ENCODE measurements around the gene GATA5.

The GATA5 gene

GRCh38 chr20:62418709-62419487 is 56.9 kb downstream of the GATA5 start:
- CTCF ChIA-PET: interaction anchor here (0.6 to 1.0 kb wide), 3 partner anchors 9 to 81 kb away, joined by 3 to 9 read pairs (median 4); no protein-coding TSS in a partner anchor
- H3K9me3 ChIP-seq (ENCODE audit: control insufficient read depth, insufficient read depth, low read depth, low read length): no peaks in the 10 kb centered on the region
- POLR2A ChIA-PET: no interaction called here
- TF ChIP-seq SP3 (tag by site-specific recombination; IDR thresholded peaks at IDR 0.05) (no peak), GLI4 (tag by site-specific recombination; IDR thresholded peaks at IDR 0.05) (no peak), TCF7L2 (IDR thresholded peaks at IDR 0.05; ENCODE audit: borderline replicate concordance, low read depth, low read length) (no peak), ZNF776 (tag by site-specific recombination; IDR thresholded peaks at IDR 0.05; ENCODE audit: borderline replicate concordance) (no peak), YY2 (tag by site-specific recombination; IDR thresholded peaks at IDR 0.05) (no peak), ZNF473 (tag by site-specific recombination; IDR thresholded peaks at IDR 0.05) (no peak), ZNF664 (tag by site-specific recombination; IDR thresholded peaks at IDR 0.05) (no peak), ZNF433 (tag by site-specific recombination; IDR thresholded peaks at IDR 0.05; ENCODE audit: low read depth) (no peak)
- TF ChIP-seq, protein P1, sequence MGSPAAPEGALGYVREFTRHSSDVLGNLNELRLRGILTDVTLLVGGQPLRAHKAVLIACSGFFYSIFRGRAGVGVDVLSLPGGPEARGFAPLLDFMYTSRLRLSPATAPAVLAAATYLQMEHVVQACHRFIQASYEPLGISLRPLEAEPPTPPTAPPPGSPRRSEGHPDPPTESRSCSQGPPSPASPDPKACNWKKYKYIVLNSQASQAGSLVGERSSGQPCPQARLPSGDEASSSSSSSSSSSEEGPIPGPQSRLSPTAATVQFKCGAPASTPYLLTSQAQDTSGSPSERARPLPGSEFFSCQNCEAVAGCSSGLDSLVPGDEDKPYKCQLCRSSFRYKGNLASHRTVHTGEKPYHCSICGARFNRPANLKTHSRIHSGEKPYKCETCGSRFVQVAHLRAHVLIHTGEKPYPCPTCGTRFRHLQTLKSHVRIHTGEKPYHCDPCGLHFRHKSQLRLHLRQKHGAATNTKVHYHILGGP (tag by site-specific recombination; IDR thresholded peaks at IDR 0.05): no peak
- TF ChIP-seq, protein P2, sequence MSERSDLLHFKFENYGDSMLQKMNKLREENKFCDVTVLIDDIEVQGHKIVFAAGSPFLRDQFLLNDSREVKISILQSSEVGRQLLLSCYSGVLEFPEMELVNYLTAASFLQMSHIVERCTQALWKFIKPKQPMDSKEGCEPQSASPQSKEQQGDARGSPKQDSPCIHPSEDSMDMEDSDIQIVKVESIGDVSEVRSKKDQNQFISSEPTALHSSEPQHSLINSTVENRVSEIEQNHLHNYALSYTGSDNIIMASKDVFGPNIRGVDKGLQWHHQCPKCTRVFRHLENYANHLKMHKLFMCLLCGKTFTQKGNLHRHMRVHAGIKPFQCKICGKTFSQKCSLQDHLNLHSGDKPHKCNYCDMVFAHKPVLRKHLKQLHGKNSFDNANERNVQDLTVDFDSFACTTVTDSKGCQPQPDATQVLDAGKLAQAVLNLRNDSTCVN (tag by site-specific recombination; optimal IDR thresholded peaks at IDR 0.05): no peak
- no peak overlapping the region for H3K4me3 ChIP-seq (ENCODE audit: low read depth, low read length)
- H3K4me1 ChIP-seq (ENCODE audit: control insufficient read depth, insufficient read depth, low read length): no peaks in the 10 kb centered on the region
- no peaks in the 10 kb centered on the region for H3K36me3 ChIP-seq (ENCODE audit: control insufficient read depth in 2 of 2, insufficient read depth in 1 of 2, low read length in 2 of 2)
- no peak overlapping the region for H3K27ac ChIP-seq (ENCODE audit: extremely low read depth, low read depth, low read length)

DNA sequence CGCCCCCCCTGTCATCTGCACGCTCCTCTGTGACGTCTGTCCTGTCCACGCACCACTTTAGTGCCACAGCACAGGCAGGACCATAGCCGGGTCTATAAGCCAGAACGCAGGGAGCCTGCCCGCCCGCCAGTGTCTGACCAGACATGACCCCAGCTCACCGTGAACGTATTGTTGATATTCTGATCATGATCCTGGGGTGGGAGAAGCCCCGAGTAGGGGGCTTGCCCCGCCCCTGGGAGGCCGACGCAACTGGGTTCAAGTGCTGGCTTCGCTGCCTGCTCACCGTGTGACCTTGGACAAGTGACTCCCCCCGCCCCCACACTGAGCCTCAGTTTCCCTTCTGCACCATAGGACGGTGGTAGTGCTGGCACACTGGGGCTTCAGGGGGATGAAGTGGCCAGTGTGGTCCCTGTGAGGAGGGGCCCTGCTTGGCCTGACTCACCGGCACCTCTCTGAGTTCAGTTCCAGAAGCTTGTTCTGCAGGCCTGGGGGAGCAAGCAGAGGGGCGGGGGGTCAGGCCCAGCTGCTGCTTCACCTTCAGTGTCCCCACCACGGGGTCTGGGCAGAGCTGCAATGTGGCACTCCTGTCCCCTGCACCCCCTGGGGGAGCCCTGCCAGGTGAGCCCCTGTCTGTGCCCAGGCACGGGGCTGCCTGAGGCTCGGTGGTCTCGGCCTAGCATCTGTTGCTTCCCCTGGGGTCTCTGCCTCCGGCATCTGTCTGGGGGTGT is 57.6 kb downstream of the GATA5 start:
- H3K27ac ChIP-seq (ENCODE audit: extremely low read depth, low read depth, low read length): no peak overlapping the region
- CTCF ChIA-PET: interaction anchor here (0.6 to 1.0 kb wide), 2 partner anchors 8 to 19 kb away, joined by 4 to 9 read pairs; no protein-coding TSS in a partner anchor
- POLR2A ChIA-PET: no interaction called here
- H3K4me1 ChIP-seq (ENCODE audit: control insufficient read depth, insufficient read depth, low read length): no peaks in the 10 kb centered on the region
- H3K4me3 ChIP-seq (ENCODE audit: low read depth, low read length): no peak overlapping the region
- no peaks in the 10 kb centered on the region for H3K36me3 ChIP-seq (ENCODE audit: control insufficient read depth in 2 of 2, insufficient read depth in 1 of 2, low read length in 2 of 2)
- TF ChIP-seq GLIS2 (tag by site-specific recombination; IDR thresholded peaks at IDR 0.05) (0 out of 2 replicates have a peak, but pooled peaks have one; percentile 16), SCRT2 (tag by site-specific recombination; IDR thresholded peaks at IDR 0.05) (0 out of 2 replicates have a peak, but pooled peaks have one; percentile 14), ZBTB1 (tag by site-specific recombination; IDR thresholded peaks at IDR 0.05) (no peak)
- H3K9me3 ChIP-seq (ENCODE audit: control insufficient read depth, insufficient read depth, low read depth, low read length): no peaks in the 10 kb centered on the region

DNA sequence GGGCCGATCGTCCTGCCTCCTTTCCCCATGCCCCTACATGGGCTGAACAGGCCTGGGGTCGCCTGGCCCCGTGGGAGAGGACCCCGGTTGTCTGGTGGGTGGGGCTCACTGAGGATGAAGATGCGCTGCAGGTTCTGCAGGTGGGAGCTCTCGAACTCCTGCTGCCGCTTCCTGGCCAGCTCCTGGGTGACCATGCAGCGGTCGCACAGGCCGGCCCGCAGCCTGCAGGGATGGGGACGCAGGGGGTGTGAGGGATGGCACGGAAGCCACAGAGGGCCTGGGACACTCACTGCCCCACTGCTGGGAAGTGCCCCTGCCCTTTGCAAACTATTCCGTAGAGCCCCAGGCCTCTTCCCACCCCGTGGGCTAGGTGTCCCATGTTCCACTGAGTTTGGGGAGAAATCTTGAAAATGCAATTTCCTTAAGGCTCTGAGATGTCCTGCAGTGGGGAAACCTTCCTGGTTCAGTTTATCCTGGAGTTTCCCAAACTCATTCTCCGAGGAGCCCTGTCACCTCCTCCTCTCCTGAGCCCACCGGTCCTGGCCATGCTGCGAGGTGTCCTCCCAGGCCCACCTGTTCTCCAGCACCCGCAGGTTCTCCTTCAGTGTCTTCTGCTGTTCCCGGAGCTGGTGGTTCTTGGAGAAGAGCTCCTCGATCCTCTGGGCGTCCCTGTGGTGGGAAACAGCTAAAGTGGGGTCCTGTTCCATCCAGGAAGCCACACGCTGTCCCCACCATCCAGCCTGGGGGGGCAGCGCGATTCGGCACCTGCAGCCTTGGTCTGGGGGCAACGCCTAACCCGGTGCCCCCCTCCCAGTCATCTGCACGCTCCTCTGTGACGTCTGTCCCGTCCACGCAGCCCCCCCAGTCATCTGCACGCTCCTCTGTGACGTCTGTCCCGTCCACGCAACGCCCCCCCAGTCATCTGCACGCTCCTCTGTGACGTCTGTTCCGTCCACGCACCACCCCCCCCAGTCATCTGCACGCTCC is 58.9 kb downstream of the GATA5 start:
- ChIA-PET POLR2A (no interaction called here), CTCF (no interaction called here)
- TF ChIP-seq ZNF239 (tag by site-specific recombination; IDR thresholded peaks at IDR 0.05): peak; percentile 82; the same call in 1 of the 2 replicates
- TF ChIP-seq SP7 (tag by site-specific recombination; IDR thresholded peaks at IDR 0.05): no peak
- H3K27ac ChIP-seq (ENCODE audit: extremely low read depth, low read depth, low read length): no peak overlapping the region
- H3K4me3 ChIP-seq (ENCODE audit: low read depth, low read length): no peak overlapping the region
- no peaks in the 10 kb centered on the region for H3K36me3 ChIP-seq (ENCODE audit: control insufficient read depth in 2 of 2, insufficient read depth in 1 of 2, low read length in 2 of 2)
- no peaks in the 10 kb centered on the region for H3K4me1 ChIP-seq (ENCODE audit: control insufficient read depth, insufficient read depth, low read length)
- no peaks in the 10 kb centered on the region for H3K9me3 ChIP-seq (ENCODE audit: control insufficient read depth, insufficient read depth, low read depth, low read length)

All from HEK293 (cell line).